Spleen (tissue), 7 donors: ENCODE results near the gene NISCH.

Source experiments
- POLR2A ChIP-seq, 3 donors: fragments of 450-650 bp; IDR thresholded peaks; one replicate each; pipeline ENCODE4 v1.5.1; 2017; ENCODE audit warnings: antibody characterized with exemption in 3 of 3, mild to moderate bottlenecking in 1 of 3
- POLR2AphosphoS5 ChIP-seq, 3 donors: sonication (generic); formaldehyde crosslinking; IDR thresholded peaks; one replicate each; pipeline ENCODE4 v1.5.1; 2017; ENCODE audit warnings: antibody characterized with exemption in 3 of 3
- TF ChIP-seq, protein P1 (sequence below), 11 experiments: fragments of 200-600 bp in 7 of 11; fragments of 450-650 bp in 4 of 11; sonication (generic) in 4 of 11; IDR thresholded peaks in 8 of 11; conservative IDR thresholded peaks in 3 of 11; 1 replicate in 7 of 11; 2 replicates in 4 of 11; pipeline versions ENCODE4 v1.4.0 to v1.8.0; 2016 to 2021; ENCODE audit warnings: antibody characterized with exemption in 11 of 11, inconsistent platforms in 4 of 11, mild to moderate bottlenecking in 1 of 11
- donor health status: DM: no; HTN: no; CAD: no; lungs with moderate emphysema.
- donor health status: DM: no; HTN: no; CAD: no.
- donor health status: DM: no; HTN: no; CAD: no.

DNA sequence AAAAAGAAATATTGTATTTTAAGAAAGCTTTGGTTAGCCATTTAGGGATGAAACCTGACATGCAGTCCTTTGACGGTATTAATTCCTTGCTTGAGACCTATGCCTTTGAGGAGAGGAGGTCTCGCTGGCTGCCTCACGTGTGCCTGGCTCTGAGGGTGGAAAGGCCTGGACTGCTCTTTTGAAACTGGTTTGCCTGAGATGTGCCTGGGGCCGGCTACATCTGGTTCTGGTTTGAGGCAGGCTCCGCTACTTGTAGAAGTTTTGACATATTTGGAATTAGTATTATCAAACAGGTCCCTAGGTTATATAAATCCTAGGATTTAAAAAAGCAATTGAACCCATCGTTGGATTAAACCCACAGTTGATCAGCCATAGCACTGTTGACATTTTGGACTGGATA is 6.5 kb downstream of the NISCH start:
- TF ChIP-seq, protein P1, sequence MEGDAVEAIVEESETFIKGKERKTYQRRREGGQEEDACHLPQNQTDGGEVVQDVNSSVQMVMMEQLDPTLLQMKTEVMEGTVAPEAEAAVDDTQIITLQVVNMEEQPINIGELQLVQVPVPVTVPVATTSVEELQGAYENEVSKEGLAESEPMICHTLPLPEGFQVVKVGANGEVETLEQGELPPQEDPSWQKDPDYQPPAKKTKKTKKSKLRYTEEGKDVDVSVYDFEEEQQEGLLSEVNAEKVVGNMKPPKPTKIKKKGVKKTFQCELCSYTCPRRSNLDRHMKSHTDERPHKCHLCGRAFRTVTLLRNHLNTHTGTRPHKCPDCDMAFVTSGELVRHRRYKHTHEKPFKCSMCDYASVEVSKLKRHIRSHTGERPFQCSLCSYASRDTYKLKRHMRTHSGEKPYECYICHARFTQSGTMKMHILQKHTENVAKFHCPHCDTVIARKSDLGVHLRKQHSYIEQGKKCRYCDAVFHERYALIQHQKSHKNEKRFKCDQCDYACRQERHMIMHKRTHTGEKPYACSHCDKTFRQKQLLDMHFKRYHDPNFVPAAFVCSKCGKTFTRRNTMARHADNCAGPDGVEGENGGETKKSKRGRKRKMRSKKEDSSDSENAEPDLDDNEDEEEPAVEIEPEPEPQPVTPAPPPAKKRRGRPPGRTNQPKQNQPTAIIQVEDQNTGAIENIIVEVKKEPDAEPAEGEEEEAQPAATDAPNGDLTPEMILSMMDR (IDR thresholded peaks at IDR 0.05 in 8 of 11, conservative IDR thresholded peaks at IDR 0.05 in 3 of 11): no peak
- no peak for TF ChIP-seq POLR2A (IDR thresholded peaks at IDR 0.05)
- TF ChIP-seq POLR2AphosphoS5 (IDR thresholded peaks at IDR 0.05): no peak
